GM12873 (cell line): ENCODE data around the gene ANKRD44.

Experiments used
- TF ChIP-seq, protein P1 (sequence below): IDR thresholded peaks from 2 replicates; pipeline ENCODE4 v1.5.1; 2012; ENCODE audit warnings: low read depth, mild to moderate bottlenecking, moderate library complexity, low read length, control low read depth; ENCODE audit not compliant: insufficient read depth; ENCODE audit errors: missing control alignments

ANKRD44 gene

DNA sequence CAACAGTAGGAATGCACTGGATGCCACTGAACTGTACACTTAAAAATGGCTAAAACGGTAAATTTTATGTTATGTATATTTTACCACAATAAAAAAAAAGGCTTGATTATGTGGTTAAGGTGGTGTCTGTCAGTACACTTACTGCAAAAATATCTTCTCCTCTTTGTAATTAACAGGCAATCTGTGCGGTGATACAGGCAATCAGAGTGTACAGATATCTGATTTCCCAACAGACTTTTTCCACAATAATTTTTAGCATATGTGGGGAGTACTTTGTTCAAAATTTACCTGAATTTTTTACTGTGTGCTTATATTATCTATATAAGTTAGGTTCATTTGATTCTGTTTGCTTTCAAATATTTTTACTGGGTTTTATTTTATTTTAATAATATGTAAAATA, 209.1 kb downstream of the ANKRD44 start:
- TF ChIP-seq, protein P1, sequence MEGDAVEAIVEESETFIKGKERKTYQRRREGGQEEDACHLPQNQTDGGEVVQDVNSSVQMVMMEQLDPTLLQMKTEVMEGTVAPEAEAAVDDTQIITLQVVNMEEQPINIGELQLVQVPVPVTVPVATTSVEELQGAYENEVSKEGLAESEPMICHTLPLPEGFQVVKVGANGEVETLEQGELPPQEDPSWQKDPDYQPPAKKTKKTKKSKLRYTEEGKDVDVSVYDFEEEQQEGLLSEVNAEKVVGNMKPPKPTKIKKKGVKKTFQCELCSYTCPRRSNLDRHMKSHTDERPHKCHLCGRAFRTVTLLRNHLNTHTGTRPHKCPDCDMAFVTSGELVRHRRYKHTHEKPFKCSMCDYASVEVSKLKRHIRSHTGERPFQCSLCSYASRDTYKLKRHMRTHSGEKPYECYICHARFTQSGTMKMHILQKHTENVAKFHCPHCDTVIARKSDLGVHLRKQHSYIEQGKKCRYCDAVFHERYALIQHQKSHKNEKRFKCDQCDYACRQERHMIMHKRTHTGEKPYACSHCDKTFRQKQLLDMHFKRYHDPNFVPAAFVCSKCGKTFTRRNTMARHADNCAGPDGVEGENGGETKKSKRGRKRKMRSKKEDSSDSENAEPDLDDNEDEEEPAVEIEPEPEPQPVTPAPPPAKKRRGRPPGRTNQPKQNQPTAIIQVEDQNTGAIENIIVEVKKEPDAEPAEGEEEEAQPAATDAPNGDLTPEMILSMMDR, result no peak

GRCh38 chr2:197097578-197098366, 212.8 kb downstream of the ANKRD44 start:
- TF ChIP-seq, protein P1, result no peak

DNA sequence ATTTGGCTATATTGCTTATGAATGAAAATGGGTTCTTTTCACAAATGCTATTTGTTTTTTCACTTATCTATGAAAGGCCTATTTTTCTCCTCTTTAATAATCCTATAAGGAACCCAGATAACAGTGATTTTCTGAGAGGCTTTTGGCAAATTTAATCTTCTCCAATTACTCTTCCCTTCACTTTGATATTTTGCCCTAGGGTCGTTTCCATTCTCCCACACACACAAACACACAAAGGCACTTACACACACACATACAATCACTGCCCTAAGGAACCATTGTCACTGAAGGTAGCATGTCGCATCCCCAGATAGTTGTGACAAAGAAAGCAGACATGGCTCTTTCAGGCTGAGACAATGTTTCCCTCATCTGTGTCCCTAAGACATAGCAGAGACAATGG, 213.9 kb downstream of the ANKRD44 start:
- TF ChIP-seq, protein P1, result no peak

DNA sequence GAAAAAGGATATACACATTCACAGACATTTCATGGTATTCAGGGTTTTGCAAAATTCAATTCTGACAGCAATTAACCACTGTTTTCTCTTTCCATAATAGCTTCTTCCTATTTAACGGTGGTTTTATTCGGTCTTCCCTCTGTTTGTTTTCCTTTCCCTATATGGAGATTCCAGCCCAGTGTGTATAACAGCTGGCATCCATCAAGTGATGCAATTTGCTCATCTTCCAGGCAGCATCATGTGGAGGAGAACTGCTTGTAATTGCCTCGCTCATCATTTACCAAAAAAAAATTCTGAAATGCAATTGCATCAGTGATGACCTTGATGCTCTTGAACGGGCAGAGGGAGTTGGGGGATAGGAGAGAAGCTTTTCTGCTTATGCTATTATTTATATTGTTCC, 218.1 kb downstream of the ANKRD44 start:
- TF ChIP-seq, protein P1, result no peak

GRCh38 chr2:197090742-197091367, 219.7 kb downstream of the ANKRD44 start:
- TF ChIP-seq, protein P1, result no peak

DNA sequence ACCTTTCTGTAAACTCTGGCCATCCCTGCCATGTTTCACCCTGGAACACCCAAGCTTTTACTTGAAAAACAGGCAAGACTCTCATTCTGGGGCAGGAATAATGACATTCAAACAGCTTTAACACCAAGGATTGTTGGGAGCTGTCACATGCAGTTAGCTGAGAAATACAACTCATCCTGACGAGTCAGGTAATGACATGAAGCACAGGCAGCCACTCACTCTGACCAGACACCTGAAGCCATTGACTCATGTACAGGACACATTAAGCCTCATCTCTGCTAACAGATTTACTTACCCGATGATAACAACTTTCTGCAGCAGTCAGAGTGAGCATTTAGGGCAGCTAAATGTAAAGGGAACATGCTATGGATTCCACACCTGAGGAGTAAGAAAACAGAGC, 220.9 kb downstream of the ANKRD44 start:
- TF ChIP-seq, protein P1, result no peak

- TF ChIP-seq, protein P1, result no peak
These were observed 221.9 kb downstream of the ANKRD44 start for GRCh38 chr2:197088694-197089093.
